HepG2 (cell line): ENCODE measurements around the gene NTM. TPM values are rescaled to one million over a fixed set of nuclear protein-coding genes. Genes with fewer than 3 reads are reported as not detected.

Experiments used
- ATAC-seq: fragments of 200-7000 bp; cut with Tn5 transposase; 3 replicates; pipeline ENCODE4 v1.9.1; 2020; ENCODE audit warnings: mild to moderate bottlenecking, moderate library complexity
- BruUV-seq: library from RNA; stranded (reverse); fragments of 400-500 nt; replicated peaks from 2 replicates; lab custom pipeline; 2021; lab: Mats Ljungman, UMichigan
- CTCF ChIA-PET: fragments of 300-600 bp; formaldehyde crosslinking; extraction: SDS; loops from one replicate; lab custom pipeline; 2021; ENCODE audit warnings: low total read pairs, inconsistent platforms, low intra/inter-chr PET ratio; lab: Yijun Ruan, JAX
- POLR2A ChIA-PET: fragments of 350-600 bp; sonication (Branson Sonifier 250); formaldehyde crosslinking; loops from one replicate; lab custom pipeline; 2020; ENCODE audit warnings: antibody characterized with exemption, inconsistent platforms; lab: Yijun Ruan, JAX
- DNase-seq: peaks from one replicate; pipeline ENCODE4 v3.0.0-alpha.2; 2015; ENCODE audit warnings: low spot score
- FAIRE-seq: peaks from 3 replicates; lab custom pipeline; 2011; peaks lifted over from hg19 to GRCh38; lab: Jason Lieb, UNC
- H2AFZ ChIP-seq: one replicate; pipeline ENCODE4 v1.6.1; 2011; ENCODE audit warnings: low read length, inconsistent platforms
- H3K27ac ChIP-seq: fragments of 300-600 bp; 3 replicates; pipeline ENCODE4 v1.8.0; 2011; ENCODE audit warnings: mixed run types, mild to moderate bottlenecking, mixed read lengths, low read length, inconsistent platforms; ENCODE audit not compliant: insufficient read depth; ENCODE audit errors: extremely low read length
- H3K27me3 ChIP-seq, 2 experiments: fragments of 200-600 bp in 1 of 2; 2 replicates in 1 of 2; 3 replicates in 1 of 2; pipeline versions ENCODE4 v1.6.0 to v1.8.0; 2011; ENCODE audit warnings: low read length in 2 of 2, mild to moderate bottlenecking in 2 of 2, moderate library complexity in 2 of 2, inconsistent platforms in 1 of 2; ENCODE audit not compliant: insufficient read depth in 2 of 2, control insufficient read depth in 1 of 2
- H3K36me3 ChIP-seq, 2 experiments: fragments of 200-600 bp in 1 of 2; replicated peaks in 1 of 2; 2 replicates in 1 of 2; 3 replicates in 1 of 2; pipeline versions ENCODE4 v1.5.1 to v1.8.0; 2011; ENCODE audit warnings: low read length in 2 of 2, inconsistent platforms in 1 of 2; ENCODE audit not compliant: insufficient read depth in 2 of 2, control insufficient read depth in 1 of 2
- H3K4me1 ChIP-seq: 2 replicates; pipeline ENCODE4 v1.5.1; 2012; ENCODE audit warnings: low read length, inconsistent platforms; ENCODE audit not compliant: insufficient read depth
- H3K4me2 ChIP-seq: 2 replicates; pipeline ENCODE4 v1.6.0; 2011; ENCODE audit warnings: low read depth, low read length, inconsistent platforms
- H3K4me3 ChIP-seq, 3 experiments: fragments of 200-600 bp in 1 of 3; sonication (generic), shearing (Covaris generic) in 1 of 3; replicated peaks in 1 of 3; 2 replicates each; pipeline ENCODE4 v1.5.1; 2011 to 2016; ENCODE audit warnings: low read length in 3 of 3, inconsistent platforms in 2 of 3, low read depth in 2 of 3, mild to moderate bottlenecking in 2 of 3, control low read depth in 1 of 3, mixed read lengths in 1 of 3; ENCODE audit not compliant: insufficient read depth in 1 of 3
- H3K79me2 ChIP-seq: one replicate; pipeline ENCODE4 v1.6.1; 2011; ENCODE audit warnings: low read length, inconsistent platforms; ENCODE audit not compliant: insufficient read depth
- H3K9ac ChIP-seq: 2 replicates; pipeline ENCODE4 v1.6.0; 2011; ENCODE audit warnings: mild to moderate bottlenecking, low read depth, low read length, inconsistent platforms; ENCODE audit not compliant: insufficient read depth
- H3K9me3 ChIP-seq: 2 replicates; pipeline ENCODE4 v1.5.1; 2012; ENCODE audit warnings: mild to moderate bottlenecking, low read length
- H4K20me1 ChIP-seq: 2 replicates; pipeline ENCODE4 v1.6.0; 2011; ENCODE audit warnings: inconsistent platforms, mild to moderate bottlenecking, low read length, moderate library complexity; ENCODE audit not compliant: insufficient read depth
- ASH2L ChIP-seq: fragments of 300-600, 200-600 bp; sonication (generic); IDR thresholded peaks from 2 replicates; pipeline ENCODE4 v1.7.0; 2017; ENCODE audit warnings: low read depth, mild to moderate bottlenecking, moderate library complexity, mixed read lengths, low read length; ENCODE audit not compliant: insufficient read length
- CHD4 ChIP-seq: fragments of 200-600 bp; sonication (generic); IDR thresholded peaks from 2 replicates; pipeline ENCODE4 v1.7.0; 2017; ENCODE audit warnings: mild to moderate bottlenecking, low read length, borderline replicate concordance
- HES4 ChIP-seq: sonication (generic); formaldehyde crosslinking; IDR thresholded peaks from 2 replicates; pipeline ENCODE4 v1.9.0; 2021; ENCODE audit warnings: mild to moderate bottlenecking, missing genetic modification reagents, borderline replicate concordance
- NFYB ChIP-seq: sonication (generic); formaldehyde crosslinking; IDR thresholded peaks from 2 replicates; pipeline ENCODE4 v1.4.0; 2020; ENCODE audit warnings: missing genetic modification reagents
- THAP9 ChIP-seq: sonication (generic); formaldehyde crosslinking; IDR thresholded peaks from 2 replicates; pipeline ENCODE4; 2020; ENCODE audit warnings: missing genetic modification reagents, mild to moderate bottlenecking, borderline replicate concordance
- YY1 ChIP-seq: IDR thresholded peaks from 2 replicates; pipeline ENCODE4 v1.6.1; 2011; ENCODE audit warnings: low read length, low read depth, moderate library complexity, mild to moderate bottlenecking; ENCODE audit not compliant: insufficient read depth, insufficient replicate concordance
- ZNF354B ChIP-seq: sonication (generic); formaldehyde crosslinking; IDR thresholded peaks from 2 replicates; pipeline ENCODE4 v1.8.0; 2022; ENCODE audit warnings: mild to moderate bottlenecking, missing genetic modification reagents
- ZNF496 ChIP-seq: sonication (generic); formaldehyde crosslinking; IDR thresholded peaks from 2 replicates; pipeline ENCODE4 v1.8.1; 2023; ENCODE audit warnings: mild to moderate bottlenecking, moderate library complexity, missing genetic modification reagents; ENCODE audit not compliant: insufficient replicate concordance
- ZNF770 ChIP-seq: sonication (generic); formaldehyde crosslinking; IDR thresholded peaks from 2 replicates; pipeline ENCODE4 v1.5.0; 2020; ENCODE audit warnings: mild to moderate bottlenecking, missing genetic modification reagents
- WGBS: methylation state at CpG from one replicate; pipeline ENCODE4 v1.1.6; 2017; ENCODE audit warnings: low lambda C conversion rate; 5-methylcytosine and 5-hydroxymethylcytosine counted together
- in situ Hi-C: cut with HindIII; loops from 2 replicates; pipeline ENCODE4 v1.10.0; 2017; ENCODE audit warnings: low pct_unique_long_range_greater_than_20kb; ENCODE audit not compliant: extremely low pct_ligation_motif_present
- intact Hi-C: fragments of 100-400 bp; cut with micrococcal nuclease; formaldehyde crosslinking; loops from one replicate; pipeline ENCODE4 v1.10.0; 2022; ENCODE audit not compliant: unreplicated experiment
- polyA plus RNA-seq, 8 experiments: library from polyadenylated mRNA; depleted of rRNA in 3 of 8; stranded (reverse) in 7 of 8; unstranded in 1 of 8; fragments of >200 nt; fragmentation: Illumina TruSeq in 4 of 8; extraction: Trizol in 4 of 8; gene quantifications; 2 replicates each; pipeline versions ENCODE4 v1.2.1 to v1.2.3, GENCODE V29; 2011 to 2016; ENCODE audit warnings: low read depth in 4 of 8, missing spikeins in 1 of 8, mixed read lengths in 1 of 8; ENCODE audit not compliant: insufficient read depth in 1 of 8
- total RNA-seq, 5 experiments: library from RNA; depleted of rRNA; stranded (reverse); fragments of >200 nt; fragmentation: Illumina TruSeq; extraction: Trizol; gene quantifications; 2 replicates each; pipeline ENCODE4 v1.2.3, GENCODE V29; 2016; ENCODE audit warnings: low read depth in 1 of 5

Gene NTM
- total and polyA plus RNA-seq, 2 of the 13 experiments (the other 11 are each of a cell fraction or from before 2014, with no cell fraction given), result not detected

- intact Hi-C loops (no loop called here), in situ Hi-C loops (no loop called here)
- H3K4me3 ChIP-seq, result no peak overlapping the region
- H2AFZ ChIP-seq, result no peak overlapping the region
- no peak overlapping the region for H3K27ac ChIP-seq
- H3K36me3 ChIP-seq, result no peaks in the 10 kb centered on the region
- 0% methylated on average over 3 of the region's 3 CpGs for WGBS
- no peak overlapping the region for H3K9ac ChIP-seq
- no peaks in the 10 kb centered on the region for H3K79me2 ChIP-seq
- no peak for TF ChIP-seq ASH2L
- no peak for TF ChIP-seq HES4 (CRISPR knock-in tag)
- no peak overlapping the region for H3K4me2 ChIP-seq
- peaks cover 43% of the 10 kb centered on the region for H3K9me3 ChIP-seq
- H3K27me3 ChIP-seq, result no peaks in the 10 kb centered on the region
- no peak for ATAC-seq
- CTCF ChIA-PET, result no interaction called here
- BruUV-seq, result no TSS peak
- FAIRE-seq, result no peak
- no peak for DNase-seq
- POLR2A ChIA-PET, result no interaction called here
- H3K4me1 ChIP-seq, result no peaks in the 10 kb centered on the region
- no peaks in the 10 kb centered on the region for H4K20me1 ChIP-seq
Observed at GRCh38 chr11:132211479-132211878, 841.1 kb downstream of the NTM start.

- Histone ChIP-seq H3K79me2 (no peaks in the 10 kb centered on the region), H3K9me3 (peaks cover 15% of the 10 kb centered on the region; the same call in 1 of the 2 replicates), H4K20me1 (no peaks in the 10 kb centered on the region), H3K27me3 (no peaks in the 10 kb centered on the region), H3K4me1 (no peaks in the 10 kb centered on the region), H2AFZ (no peak overlapping the region), H3K4me3 (no peak overlapping the region), H3K27ac (no peak overlapping the region), H3K36me3 (no peaks in the 10 kb centered on the region), H3K9ac (no peak overlapping the region), H3K4me2 (no peak overlapping the region)
- in situ Hi-C loops, result no loop called here
- ATAC-seq, result no peak
- intact Hi-C loops, result no loop called here
- POLR2A ChIA-PET, result no interaction called here
- BruUV-seq, result no TSS peak
- WGBS, result 1% methylated on average over 5 of the region's 5 CpGs
- DNase-seq, result no peak
- CTCF ChIA-PET, result no interaction called here
- FAIRE-seq, result no peak
- no peak for TF ChIP-seq ZNF354B
- TF ChIP-seq CHD4, result no peak
- no peak for TF ChIP-seq ZNF496 (CRISPR knock-in tag)
- TF ChIP-seq ZNF770 (CRISPR knock-in tag), result no peak
- no peak for TF ChIP-seq YY1
- no peak for TF ChIP-seq NFYB
- no peak for TF ChIP-seq THAP9 (CRISPR knock-in tag)
Observed at GRCh38 chr11:132217856-132218255, 847.4 kb downstream of the NTM start.
